Fibroblast of the aortic adventitia (primary cell): ENCODE measurements around the gene CACTIN. TPM values are rescaled to one million over a fixed set of nuclear protein-coding genes. Genes with fewer than 3 reads are reported as not detected.

ENCODE experiments used
- DNase-seq: peaks from one replicate; pipeline ENCODE4 v3.0.0-alpha.2; 2010; ENCODE audit warnings: low read depth
- H3K4me3 ChIP-seq: 2 replicates; pipeline ENCODE4 v1.5.1; 2011; ENCODE audit warnings: low read depth, mild to moderate bottlenecking, control low read depth, low read length, moderate library complexity
- total RNA-seq: library from RNA; depleted of rRNA; stranded (reverse); fragments of >200 nt; gene quantifications from 2 replicates; pipeline ENCODE4 v1.2.3, GENCODE V29; 2012; ENCODE audit warnings: low replicate concordance
- TF ChIP-seq, protein P1 (sequence below): IDR thresholded peaks from 2 replicates; pipeline ENCODE4 v1.5.1; 2011; ENCODE audit warnings: mild to moderate bottlenecking, low read length, control low read depth, inconsistent platforms; ENCODE audit not compliant: insufficient read depth

The CACTIN gene
- total RNA-seq, 1 donor: 15.7 TPM

DNA sequence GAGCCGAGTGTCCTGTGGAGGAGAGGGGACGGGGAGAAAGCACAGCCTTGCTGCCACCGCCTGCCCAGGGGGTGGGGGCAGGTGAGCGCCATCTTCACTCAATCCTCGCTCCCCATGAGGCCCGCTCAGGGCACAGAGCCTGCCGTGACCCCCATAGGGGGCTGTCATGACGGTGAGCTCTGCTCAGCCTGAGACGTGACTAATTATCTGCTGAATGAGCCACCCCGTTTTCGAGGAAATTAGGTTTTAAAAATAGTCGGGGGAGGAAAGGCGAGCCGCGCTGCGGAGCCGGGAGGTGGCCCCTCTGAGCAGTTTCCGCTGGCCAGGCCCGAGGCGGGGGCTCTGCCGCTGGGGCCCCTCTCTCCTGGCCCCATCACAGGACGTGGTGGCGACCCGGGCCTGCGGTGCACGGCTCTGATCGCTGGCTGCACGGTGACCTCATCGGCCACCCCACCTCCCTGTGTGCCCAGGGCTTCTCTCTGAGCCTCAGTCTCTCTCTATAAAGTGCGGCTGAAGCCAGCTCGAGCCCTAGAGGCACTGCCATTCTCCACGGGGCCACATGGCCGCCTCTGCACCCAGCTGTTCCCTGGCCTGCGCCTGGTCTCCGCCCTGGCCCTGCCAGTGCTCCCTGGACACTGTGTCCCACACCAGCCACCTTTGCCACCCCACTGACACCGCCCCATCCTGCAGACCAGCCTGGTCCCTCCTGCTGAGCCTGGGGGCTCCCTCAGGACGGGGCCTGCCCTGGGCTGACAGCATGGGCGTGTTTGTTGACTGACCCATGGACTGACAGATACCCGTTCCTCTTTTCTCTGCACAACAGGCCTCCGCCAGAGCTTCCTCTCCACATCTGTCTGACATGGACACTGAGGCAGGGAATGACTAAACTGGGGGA is 45.3 kb upstream of the CACTIN start:
- H3K4me3 ChIP-seq: no peak overlapping the region
- TF ChIP-seq, protein P1, sequence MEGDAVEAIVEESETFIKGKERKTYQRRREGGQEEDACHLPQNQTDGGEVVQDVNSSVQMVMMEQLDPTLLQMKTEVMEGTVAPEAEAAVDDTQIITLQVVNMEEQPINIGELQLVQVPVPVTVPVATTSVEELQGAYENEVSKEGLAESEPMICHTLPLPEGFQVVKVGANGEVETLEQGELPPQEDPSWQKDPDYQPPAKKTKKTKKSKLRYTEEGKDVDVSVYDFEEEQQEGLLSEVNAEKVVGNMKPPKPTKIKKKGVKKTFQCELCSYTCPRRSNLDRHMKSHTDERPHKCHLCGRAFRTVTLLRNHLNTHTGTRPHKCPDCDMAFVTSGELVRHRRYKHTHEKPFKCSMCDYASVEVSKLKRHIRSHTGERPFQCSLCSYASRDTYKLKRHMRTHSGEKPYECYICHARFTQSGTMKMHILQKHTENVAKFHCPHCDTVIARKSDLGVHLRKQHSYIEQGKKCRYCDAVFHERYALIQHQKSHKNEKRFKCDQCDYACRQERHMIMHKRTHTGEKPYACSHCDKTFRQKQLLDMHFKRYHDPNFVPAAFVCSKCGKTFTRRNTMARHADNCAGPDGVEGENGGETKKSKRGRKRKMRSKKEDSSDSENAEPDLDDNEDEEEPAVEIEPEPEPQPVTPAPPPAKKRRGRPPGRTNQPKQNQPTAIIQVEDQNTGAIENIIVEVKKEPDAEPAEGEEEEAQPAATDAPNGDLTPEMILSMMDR: peak; percentile 13
- DNase-seq: peak; percentile 25

DNA sequence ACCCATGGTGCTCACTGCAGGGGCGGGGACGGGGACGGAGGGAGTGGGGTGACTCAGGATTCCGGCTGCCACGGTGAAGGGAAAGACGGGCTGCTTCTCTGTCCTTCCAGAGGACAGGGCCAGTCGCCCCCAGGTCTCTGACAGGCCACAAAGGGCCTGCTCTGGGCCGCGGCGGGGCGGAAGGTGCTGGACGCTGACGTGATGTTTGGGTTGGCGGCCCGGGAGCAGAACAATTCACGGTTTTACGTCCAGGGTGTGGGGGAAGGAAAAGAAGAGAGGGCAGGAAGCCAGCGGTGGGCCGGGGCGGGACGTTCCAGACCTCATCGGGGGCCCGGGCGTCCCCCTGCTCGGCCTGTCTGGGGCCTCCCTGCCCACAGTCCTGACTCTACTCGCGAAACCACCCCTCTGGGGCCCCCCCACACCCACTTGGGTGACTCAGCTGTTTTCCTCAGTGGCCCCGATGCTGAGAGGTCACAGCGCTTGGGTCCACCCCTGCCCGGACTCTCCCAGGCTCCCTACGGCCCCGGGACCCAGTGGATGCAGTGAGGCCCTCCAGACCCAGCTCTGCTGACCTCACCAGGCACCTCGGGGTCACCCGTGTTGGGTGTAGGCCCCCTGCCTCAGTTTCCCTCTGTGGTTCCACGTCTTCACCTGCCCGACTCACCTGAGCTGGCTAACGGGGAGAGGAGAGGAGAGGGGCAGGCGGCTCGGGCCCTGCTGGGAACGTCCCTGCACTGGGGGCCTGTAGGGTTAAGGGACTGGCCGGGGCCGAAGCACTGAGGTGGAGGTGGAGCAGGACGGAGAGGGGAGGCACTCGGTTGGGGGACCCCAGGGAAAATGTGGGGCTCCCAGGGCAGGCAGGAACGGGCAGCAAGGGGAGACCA is 44.4 kb upstream of the CACTIN start:
- TF ChIP-seq, protein P1: no peak
- H3K4me3 ChIP-seq: peak overlapping the region; percentile 48
- peak; percentile 85 for DNase-seq

DNA sequence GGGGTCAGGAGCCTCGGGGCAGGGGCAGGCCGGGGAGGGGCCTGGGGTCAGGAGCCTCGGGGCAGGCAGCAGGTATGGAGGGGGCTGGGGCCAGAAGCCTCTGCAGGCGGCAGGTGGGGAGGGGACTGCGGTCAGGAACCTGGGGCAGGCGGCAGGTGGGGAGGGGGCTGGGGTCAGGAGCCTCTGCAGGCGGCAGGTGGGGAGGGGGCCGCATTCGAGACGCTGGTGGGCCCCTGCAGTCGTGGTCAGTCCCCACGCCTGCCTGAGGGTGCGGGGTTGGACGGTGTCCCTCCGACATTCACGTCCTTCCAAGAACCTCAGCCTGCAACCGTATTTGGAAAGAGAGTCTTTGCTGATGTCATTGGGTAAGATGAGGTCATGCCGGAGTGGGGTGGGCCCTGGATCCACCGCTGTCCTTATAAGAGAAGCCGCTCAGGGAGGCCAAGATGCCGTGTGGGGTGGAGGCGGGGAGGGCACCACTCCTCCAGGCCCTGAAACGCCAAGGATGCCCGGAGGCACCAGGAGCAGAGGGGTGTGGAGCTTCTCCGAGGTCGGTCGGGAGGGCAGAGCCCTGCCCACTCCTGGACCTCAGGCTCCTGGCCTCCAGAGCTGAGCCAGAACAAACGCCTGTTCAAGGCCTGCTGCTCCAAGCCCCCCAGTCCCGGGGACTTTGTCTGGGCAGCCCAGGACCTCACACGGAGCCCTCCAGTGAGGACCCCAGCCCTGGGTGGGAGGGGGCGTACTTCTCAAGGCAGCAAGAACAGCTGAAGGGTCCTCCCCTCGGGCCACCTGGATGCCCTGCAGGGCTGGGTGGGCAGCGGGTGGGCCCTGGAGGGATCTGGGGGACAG is 43.6 kb upstream of the CACTIN start:
- H3K4me3 ChIP-seq: peak overlapping the region; percentile 48
- TF ChIP-seq, protein P1: no peak
- peak; percentile 95 for DNase-seq

DNA sequence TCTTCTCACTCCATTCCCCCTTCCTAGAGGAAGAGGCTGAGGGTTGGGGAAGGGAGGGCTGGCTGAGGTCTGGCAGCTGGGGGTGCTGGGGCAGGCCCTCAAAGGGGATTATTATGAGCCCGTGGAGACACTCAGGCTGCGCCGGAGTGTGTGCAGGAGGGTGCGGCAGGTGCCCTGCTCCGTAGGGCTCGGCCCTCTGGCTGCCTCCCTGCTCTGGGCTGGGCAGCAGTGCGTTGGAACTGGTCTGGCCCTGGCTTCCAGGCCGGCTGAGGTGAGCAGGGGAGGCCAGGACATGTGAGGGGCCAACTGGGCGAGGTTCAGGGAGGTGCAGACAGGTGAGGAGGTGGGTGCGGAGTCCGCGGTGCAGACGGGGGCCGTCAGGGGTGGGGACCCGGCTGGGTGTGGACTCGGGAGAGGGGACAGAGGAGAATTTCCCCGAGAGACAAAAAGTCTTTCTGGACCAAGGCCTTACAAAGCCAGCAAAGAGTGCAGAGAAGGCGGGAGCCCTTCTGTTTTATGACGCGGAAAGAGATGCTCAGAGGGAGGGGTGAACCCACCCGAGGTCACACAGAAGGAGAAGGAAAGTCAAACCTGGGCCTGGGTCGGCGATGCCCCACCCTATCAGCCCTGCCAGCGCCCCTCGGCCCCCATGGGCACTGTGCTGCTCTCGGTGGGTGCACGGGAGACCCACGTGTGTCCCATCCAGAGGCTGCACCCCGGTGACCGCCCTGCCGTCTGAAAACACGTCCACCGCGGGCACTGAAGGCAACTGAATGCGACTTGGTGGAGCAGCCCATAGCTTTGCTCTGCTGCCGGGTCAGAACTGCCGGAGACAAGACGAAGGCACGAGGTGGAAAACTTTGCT is 42.7 kb upstream of the CACTIN start:
- TF ChIP-seq, protein P1: no peak
- DNase-seq: no peak
- no peak overlapping the region for H3K4me3 ChIP-seq

DNA sequence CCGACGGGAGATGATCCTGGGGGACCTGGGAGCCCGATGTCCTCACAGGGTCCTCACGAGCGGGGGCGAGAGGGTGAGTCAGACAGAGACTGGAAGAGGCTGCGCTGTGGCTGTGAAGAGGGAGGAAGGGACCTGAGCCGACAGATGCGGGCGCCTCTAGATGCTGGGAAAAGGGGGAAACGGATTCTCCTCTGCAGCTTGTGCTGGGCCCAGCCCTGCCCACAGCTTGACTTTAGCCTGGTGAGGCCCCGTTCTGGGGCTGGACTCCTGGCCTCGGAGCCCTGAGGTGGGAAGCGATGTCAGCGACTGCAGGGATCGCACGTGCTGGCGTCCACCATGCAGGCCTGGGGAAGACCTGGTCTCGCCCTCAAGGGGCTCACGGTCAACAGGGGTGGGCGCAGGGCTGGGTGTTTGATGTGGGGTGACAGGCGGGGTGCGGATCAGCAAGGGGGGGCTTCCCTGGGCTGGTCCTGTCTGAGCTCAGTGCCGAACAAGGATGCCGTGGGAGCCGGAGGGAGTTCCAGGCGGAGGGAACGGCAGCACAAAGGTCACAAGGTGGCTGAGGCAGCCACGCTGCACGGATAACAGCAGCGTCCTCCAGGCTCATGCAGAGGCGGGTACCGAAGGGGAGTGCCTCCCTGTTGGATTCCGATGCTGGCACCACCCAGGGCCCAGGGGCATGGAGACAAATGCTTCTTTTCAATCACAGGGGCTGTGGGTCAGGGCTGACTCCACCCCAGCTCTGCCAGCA is 41.9 kb upstream of the CACTIN start:
- TF ChIP-seq, protein P1: no peak
- no peak for DNase-seq
- H3K4me3 ChIP-seq: no peak overlapping the region
